ENCODE measurements around the gene FTO. TPM values are rescaled to one million over a fixed set of nuclear protein-coding genes. Genes with fewer than 3 reads are reported as not detected.

The FTO gene
- total RNA-seq, 1 experiment from 2014 or later = 129 TPM

DNA sequence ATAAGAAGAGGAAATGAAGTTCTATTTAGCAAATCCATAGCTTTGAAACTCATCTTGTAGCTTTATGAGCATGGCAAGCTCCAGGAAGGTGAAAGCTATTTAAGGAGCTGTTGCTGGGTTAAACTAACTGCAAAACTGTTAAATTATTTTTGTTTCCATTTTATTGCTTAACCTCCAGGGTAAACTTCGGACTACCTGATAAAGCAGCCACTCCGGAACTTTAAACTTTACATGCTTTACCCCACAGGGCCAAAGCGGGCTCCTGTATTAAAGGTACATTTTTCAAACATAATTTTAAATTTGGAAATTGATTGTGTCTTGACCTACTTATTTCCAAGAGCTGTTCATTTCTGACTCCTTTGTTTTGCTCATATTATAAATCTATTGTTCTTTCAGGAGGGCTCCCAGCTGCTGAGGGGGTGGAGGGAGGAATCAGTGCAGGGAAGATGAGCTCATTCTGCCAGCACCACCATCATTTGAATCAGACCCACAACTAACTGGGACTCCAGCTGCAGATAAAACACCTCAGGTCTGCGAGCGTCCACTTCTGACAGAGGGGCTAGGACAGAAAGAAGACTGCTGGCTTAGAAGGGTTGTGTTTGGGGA, 424.8 kb downstream of the FTO start:
- Histone ChIP-seq H3K36me3 (no peaks in the 10 kb centered on the region), H3K27ac (no peak overlapping the region), H3K4me1 (no peaks in the 10 kb centered on the region), H3K9me3 (replicated peaks) (no peaks in the 10 kb centered on the region; the same call in 1 of the 2 replicates), H3K27me3 (no peaks in the 10 kb centered on the region), H3K4me3 (no peak overlapping the region)
- no peak for DNase-seq

- H3K27ac ChIP-seq = no peak overlapping the region
- no peaks in the 10 kb centered on the region; the same call in 1 of the 2 replicates for H3K9me3 ChIP-seq (replicated peaks)
- H3K4me3 ChIP-seq = no peak overlapping the region
- H3K36me3 ChIP-seq = no peaks in the 10 kb centered on the region
- no peaks in the 10 kb centered on the region for H3K27me3 ChIP-seq
- no peaks in the 10 kb centered on the region for H3K4me1 ChIP-seq
- no peak for DNase-seq
These were observed 425.9 kb downstream of the FTO start for GRCh38 chr16:54129810-54130209.

GRCh38 chr16:54135361-54136275, 431.7 kb downstream of the FTO start:
- Histone ChIP-seq H3K36me3 (no peaks in the 10 kb centered on the region), H3K9me3 (replicated peaks) (no peaks in the 10 kb centered on the region; the same call in 1 of the 2 replicates), H3K4me1 (no peaks in the 10 kb centered on the region), H3K4me3 (no peak overlapping the region), H3K27me3 (no peaks in the 10 kb centered on the region), H3K27ac (no peak overlapping the region)
- no peak for DNase-seq

DNA sequence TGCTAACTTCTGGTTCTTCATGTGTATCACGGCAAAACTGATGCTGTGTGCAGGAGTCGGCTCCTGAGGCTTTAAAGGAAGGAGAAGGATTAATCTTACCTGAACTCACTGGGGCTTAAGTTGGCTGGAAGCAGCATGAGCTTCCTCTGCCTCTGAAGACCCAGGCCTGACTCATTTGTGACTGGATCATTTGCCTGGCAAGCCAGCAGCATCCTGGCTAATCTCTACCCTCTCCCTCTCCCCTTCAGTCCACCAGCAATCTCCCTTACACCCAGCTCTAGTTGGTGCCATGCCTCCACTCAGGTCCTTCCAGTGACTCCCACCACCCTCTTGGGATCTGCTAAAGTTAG, 432.3 kb downstream of the FTO start:
- no peaks in the 10 kb centered on the region; the same call in 1 of the 2 replicates for H3K9me3 ChIP-seq (replicated peaks)
- no peak overlapping the region for H3K27ac ChIP-seq
- H3K4me3 ChIP-seq = no peak overlapping the region
- H3K27me3 ChIP-seq = no peaks in the 10 kb centered on the region
- H3K4me1 ChIP-seq = no peaks in the 10 kb centered on the region
- no peaks in the 10 kb centered on the region for H3K36me3 ChIP-seq
- no peak for DNase-seq

DNA sequence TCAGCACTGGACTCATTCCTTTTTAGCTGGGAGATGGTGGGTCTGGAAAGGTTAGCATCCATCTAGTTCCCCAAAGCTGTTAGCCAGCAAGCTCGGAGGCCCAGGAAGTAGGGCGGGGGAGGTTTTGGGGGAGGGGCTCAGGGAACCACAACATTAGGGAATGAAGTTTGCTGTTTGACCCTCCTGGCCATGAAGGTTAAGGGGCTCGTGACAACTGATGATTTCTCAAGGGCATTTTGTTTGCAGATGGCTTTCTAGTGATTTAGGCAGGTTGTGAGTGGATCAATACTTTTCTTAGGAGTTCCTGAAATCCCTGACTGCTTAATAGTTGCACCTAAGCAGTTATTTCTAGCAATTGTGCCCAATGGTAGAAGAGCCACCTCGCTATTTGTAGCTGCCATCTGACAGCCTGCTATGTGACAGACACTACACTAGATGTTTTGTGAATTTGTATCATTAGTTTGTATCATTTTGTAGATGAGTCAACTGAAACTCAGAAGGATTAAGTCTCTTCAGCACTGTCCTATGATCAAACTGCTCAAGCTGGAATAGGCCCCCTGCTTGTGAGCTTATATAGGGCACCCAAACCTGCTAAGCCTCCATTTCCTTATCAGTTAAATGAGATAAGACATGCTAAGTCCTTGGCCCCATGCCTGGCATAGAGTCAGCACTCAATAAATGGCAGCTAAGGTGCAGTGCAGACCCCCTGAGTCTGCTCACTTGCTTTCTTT, 436.3 kb downstream of the FTO start:
- no peaks in the 10 kb centered on the region for H3K27me3 ChIP-seq
- H3K27ac ChIP-seq = no peak overlapping the region
- no peak overlapping the region for H3K4me3 ChIP-seq
- no peaks in the 10 kb centered on the region for H3K9me3 ChIP-seq (replicated peaks)
- no peaks in the 10 kb centered on the region for H3K36me3 ChIP-seq
- no peak for DNase-seq
- H3K4me1 ChIP-seq = no peaks in the 10 kb centered on the region

DNA sequence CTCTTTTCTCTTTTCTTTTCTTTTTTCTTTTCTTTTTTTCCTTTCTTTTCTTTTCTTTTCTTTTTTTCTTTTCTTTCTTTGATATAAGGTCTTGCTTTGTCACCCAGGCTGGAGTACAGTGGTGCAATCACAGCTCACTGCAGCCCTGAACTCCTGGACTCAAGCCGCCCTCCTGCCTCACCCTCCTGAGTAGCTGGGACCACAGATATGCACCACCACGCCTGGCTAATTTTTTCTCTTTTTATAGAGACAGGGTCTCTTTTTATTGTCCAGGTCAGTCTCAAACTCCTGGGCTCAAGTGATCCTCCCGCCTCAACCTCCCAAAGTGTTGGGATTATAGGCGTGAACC, 436.8 kb downstream of the FTO start:
- Histone ChIP-seq H3K4me3 (no peak overlapping the region), H3K27me3 (no peaks in the 10 kb centered on the region), H3K27ac (no peak overlapping the region), H3K36me3 (no peaks in the 10 kb centered on the region), H3K9me3 (replicated peaks) (no peaks in the 10 kb centered on the region), H3K4me1 (no peaks in the 10 kb centered on the region)
- no peak for DNase-seq

- peaks cover 4% of the 10 kb centered on the region; the same call in 1 of the 2 replicates for H3K27me3 ChIP-seq
- no peak overlapping the region for H3K27ac ChIP-seq
- no peaks in the 10 kb centered on the region for H3K9me3 ChIP-seq (replicated peaks)
- no peaks in the 10 kb centered on the region for H3K36me3 ChIP-seq
- no peak for DNase-seq
- H3K4me1 ChIP-seq = no peaks in the 10 kb centered on the region
- H3K4me3 ChIP-seq = no peak overlapping the region
These were observed 438.8 kb downstream of the FTO start for GRCh38 chr16:54142787-54143186.

GRCh38 chr16:54143410-54143809, 439.5 kb downstream of the FTO start:
- peaks cover 4% of the 10 kb centered on the region; the same call in 1 of the 2 replicates for H3K27me3 ChIP-seq
- no peak overlapping the region for H3K27ac ChIP-seq
- no peaks in the 10 kb centered on the region for H3K4me1 ChIP-seq
- H3K36me3 ChIP-seq = no peaks in the 10 kb centered on the region
- no peaks in the 10 kb centered on the region; the same call in 1 of the 2 replicates for H3K9me3 ChIP-seq (replicated peaks)
- no peak for DNase-seq
- H3K4me3 ChIP-seq = no peak overlapping the region

DNA sequence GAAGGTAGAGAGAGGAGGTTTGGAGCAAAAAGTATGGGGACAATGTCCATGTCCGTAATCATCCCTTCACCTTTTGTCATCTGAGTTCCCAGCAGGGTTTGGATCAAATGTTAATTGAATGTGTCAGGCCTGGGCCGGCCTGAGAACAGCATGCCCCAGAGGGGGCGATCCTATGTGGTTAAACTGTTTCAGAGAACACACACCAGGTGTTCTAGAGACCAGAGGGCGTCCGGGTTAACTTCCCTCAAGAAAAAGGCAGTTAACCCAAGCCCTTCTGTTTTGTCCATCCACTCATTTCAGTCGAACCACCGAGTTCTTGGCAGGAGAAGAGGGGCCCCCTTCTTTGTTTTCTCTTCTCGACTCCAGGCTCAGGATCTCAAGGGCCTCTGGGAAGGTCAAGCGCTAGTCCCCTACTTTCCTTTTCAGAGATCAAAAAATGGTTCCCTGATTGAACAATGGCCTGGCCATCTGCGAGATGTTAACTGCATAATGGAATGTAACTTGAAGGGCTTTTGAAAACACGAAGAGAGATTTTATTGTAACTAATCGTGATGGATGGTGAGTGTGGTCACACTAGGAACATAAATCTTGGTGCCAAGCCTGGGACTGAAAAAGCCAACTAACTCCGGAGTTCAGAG, 440.1 kb downstream of the FTO start:
- Histone ChIP-seq H3K4me3 (no peak overlapping the region), H3K27ac (no peak overlapping the region), H3K9me3 (replicated peaks) (no peaks in the 10 kb centered on the region; the same call in 1 of the 2 replicates), H3K27me3 (peaks cover 4% of the 10 kb centered on the region; the same call in 1 of the 2 replicates), H3K36me3 (no peaks in the 10 kb centered on the region), H3K4me1 (no peaks in the 10 kb centered on the region)
- no peak for DNase-seq

DNA sequence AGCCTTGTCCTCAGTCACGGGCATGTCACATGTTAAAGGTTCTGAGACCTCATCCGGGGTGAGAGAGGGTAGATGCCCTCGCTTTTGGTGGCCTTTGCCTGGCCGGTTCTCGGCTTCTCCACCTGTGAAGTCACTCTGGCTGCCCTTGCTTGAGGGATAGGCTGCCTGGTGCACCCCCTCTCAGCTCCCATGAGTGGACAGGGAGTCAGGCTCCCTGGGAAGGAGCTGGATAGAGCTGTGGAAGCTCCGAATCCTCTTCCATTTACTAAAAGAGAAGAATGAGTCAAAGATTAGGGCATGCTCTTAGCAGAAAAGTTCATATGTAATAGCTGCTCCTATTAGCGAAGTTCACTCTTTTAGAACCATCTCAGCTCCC, 440.6 kb downstream of the FTO start:
- Histone ChIP-seq H3K36me3 (no peaks in the 10 kb centered on the region), H3K9me3 (replicated peaks) (no peaks in the 10 kb centered on the region; the same call in 1 of the 2 replicates), H3K4me1 (no peaks in the 10 kb centered on the region), H3K27me3 (peaks cover 4% of the 10 kb centered on the region; the same call in 1 of the 2 replicates), H3K4me3 (no peak overlapping the region), H3K27ac (no peak overlapping the region)
- DNase-seq = no peak

GRCh38 chr16:54145881-54146280, 441.9 kb downstream of the FTO start:
- H3K4me1 ChIP-seq = no peaks in the 10 kb centered on the region
- peak in 1 of 2 experiments; percentile 29 for DNase-seq

DNA sequence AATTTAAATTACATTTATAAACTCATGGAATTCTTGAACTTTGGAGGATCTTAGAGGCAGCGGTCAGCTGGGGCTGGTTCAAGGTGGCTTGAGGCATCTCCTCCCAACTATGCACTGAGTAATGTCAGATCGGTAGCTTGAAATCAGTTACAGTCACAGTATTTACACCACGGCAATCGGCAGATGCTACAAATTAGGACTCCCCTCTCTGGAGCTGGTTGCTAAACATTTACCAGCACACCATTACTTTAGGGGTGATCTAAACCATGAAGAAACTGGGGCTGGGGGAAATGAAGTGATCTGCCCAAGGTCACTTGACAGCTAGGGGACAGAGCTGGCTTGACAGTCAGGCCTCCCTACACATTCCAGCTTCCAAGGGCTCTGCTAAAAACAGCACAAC, 445.0 kb downstream of the FTO start:
- no peak for DNase-seq
- no peaks in the 10 kb centered on the region; the same call in 1 of the 2 replicates for H3K9me3 ChIP-seq (replicated peaks)
- no peak overlapping the region for H3K27ac ChIP-seq
- peaks cover 4% of the 10 kb centered on the region; the same call in 1 of the 2 replicates for H3K27me3 ChIP-seq
- no peaks in the 10 kb centered on the region for H3K36me3 ChIP-seq
- H3K4me3 ChIP-seq = no peak overlapping the region
- no peaks in the 10 kb centered on the region for H3K4me1 ChIP-seq

More at GRCh38 chr16:54145881-54146280, 441.9 kb downstream of the FTO start:
- Histone ChIP-seq H3K27me3 (peaks cover 4% of the 10 kb centered on the region; the same call in 1 of the 2 replicates), H3K27ac (no peak overlapping the region), H3K9me3 (replicated peaks) (no peaks in the 10 kb centered on the region; the same call in 1 of the 2 replicates), H3K4me3 (no peak overlapping the region), H3K36me3 (no peaks in the 10 kb centered on the region)

- H3K36me3 ChIP-seq = no peaks in the 10 kb centered on the region
- H3K4me3 ChIP-seq = no peak overlapping the region
- H3K9me3 ChIP-seq (replicated peaks) = no peaks in the 10 kb centered on the region; the same call in 1 of the 2 replicates
- H3K4me1 ChIP-seq = no peaks in the 10 kb centered on the region
- no peak for DNase-seq
- H3K27me3 ChIP-seq = peaks cover 4% of the 10 kb centered on the region; the same call in 1 of the 2 replicates
- H3K27ac ChIP-seq = no peak overlapping the region
These were observed 446.9 kb downstream of the FTO start for GRCh38 chr16:54150861-54151260.
